ENCODE data around the gene ACAT1.

DNA sequence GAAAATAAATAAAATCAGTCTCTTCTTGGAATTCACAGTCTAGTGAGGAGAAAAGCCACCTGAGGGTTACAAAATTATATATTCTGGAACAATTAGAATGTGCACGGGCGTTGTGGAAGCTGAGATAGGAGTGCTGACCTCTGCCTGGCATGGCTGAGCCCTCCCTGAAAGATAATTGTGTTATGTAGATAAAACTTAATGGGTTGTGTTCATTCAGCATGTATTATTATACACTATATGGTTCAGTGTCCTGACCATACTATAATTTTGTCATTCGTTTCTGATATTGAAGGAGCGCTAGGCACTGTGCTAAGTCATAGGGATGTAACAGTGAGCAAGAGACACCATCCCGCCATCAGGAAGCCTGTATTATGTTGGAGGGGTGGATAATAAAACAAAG is 3.7 kb downstream of the ACAT1 start:
- TF ChIP-seq CTCF (conservative IDR thresholded peaks at IDR 0.05; ENCODE audit: low read length) (no peak), EZH2phosphoT487 (IDR thresholded peaks at IDR 0.05; ENCODE audit: borderline replicate concordance, low read depth, low read length) (no peak)

Measured in OCI-LY7 (cell line).